ENCODE measurements around the gene GGT6. TPM values are rescaled to one million over a fixed set of nuclear protein-coding genes. Genes with fewer than 3 reads are reported as not detected.

GGT6 gene
- polyA plus RNA-seq, 1 of the 3 experiments (the other 2 are of a cell fraction), result not detected

GRCh38 chr17:4520060-4520893 is 40.1 kb downstream of the GGT6 start:
- Histone ChIP-seq H3K27me3 (ENCODE audit: insufficient read depth) (no peaks in the 10 kb centered on the region), H3K4me3 (ENCODE audit: low read depth in 2 of 2, low read length in 1 of 2) (no peak overlapping the region), H2AFZ (ENCODE audit: low read depth) (no peak overlapping the region), H3F3A (replicated peaks; ENCODE audit: insufficient read depth) (no peaks in the 10 kb centered on the region), H3K4me1 (ENCODE audit: control insufficient read depth in 1 of 2, insufficient read depth in 2 of 2, low read depth in 1 of 2, low read length in 1 of 2) (no peaks in the 10 kb centered on the region; a peak in 1 of 4 replicates), H3K9me3 (no peaks in the 10 kb centered on the region), H3K79me2 (ENCODE audit: insufficient read depth) (no peaks in the 10 kb centered on the region), H4K20me1 (ENCODE audit: insufficient read depth) (no peaks in the 10 kb centered on the region), H3K9me2 (no peaks in the 10 kb centered on the region), H3K9ac (no peak overlapping the region), H3K27ac (ENCODE audit: low read depth in 2 of 2, low read length in 1 of 2) (no peak overlapping the region), H3K36me3 (replicated peaks in 1 of 2; ENCODE audit: control insufficient read depth in 1 of 2, insufficient read depth in 2 of 2, low read length in 1 of 2) (no peaks in the 10 kb centered on the region), H3K4me2 (no peak overlapping the region)
- ChIA-PET CTCF (no interaction called here), POLR2A (no interaction called here)
- no peak for TF ChIP-seq POLR2AphosphoS5 (IDR thresholded peaks at IDR 0.05; ENCODE audit: low read depth, low read length)
- TF ChIP-seq RAD21 (IDR thresholded peaks at IDR 0.05; ENCODE audit: low read length), result no peak
- TF ChIP-seq MEF2A (IDR thresholded peaks at IDR 0.05; ENCODE audit: borderline replicate concordance, low read depth), result no peak
- no peak for TF ChIP-seq TEAD4 (IDR thresholded peaks at IDR 0.05; ENCODE audit: borderline replicate concordance, insufficient read depth)
- TF ChIP-seq CHD2 (IDR thresholded peaks at IDR 0.05; ENCODE audit: low read length, partially characterized antibody), result no peak
- no peak for TF ChIP-seq FOXJ3 (CRISPR knock-in tag; IDR thresholded peaks at IDR 0.05)
- no peak for TF ChIP-seq SMC3 (IDR thresholded peaks at IDR 0.05; ENCODE audit: low read depth, low read length)
- no peak for TF ChIP-seq YY1 (IDR thresholded peaks at IDR 0.05; ENCODE audit: low read depth)
- TF ChIP-seq RXRA (IDR thresholded peaks at IDR 0.05; ENCODE audit: borderline replicate concordance, low read depth), result no peak
- TF ChIP-seq EZH2phosphoT487 (IDR thresholded peaks at IDR 0.05; ENCODE audit: borderline replicate concordance, low read depth), result no peak
- no peak for TF ChIP-seq USF1 (IDR thresholded peaks at IDR 0.05; ENCODE audit: borderline replicate concordance, low read depth)
- no peak for TF ChIP-seq USF2 (IDR thresholded peaks at IDR 0.05; ENCODE audit: borderline replicate concordance, low read depth, low read length)
- TF ChIP-seq GATA2 (CRISPR knock-in tag; IDR thresholded peaks at IDR 0.05), result no peak
- TF ChIP-seq, protein P1, sequence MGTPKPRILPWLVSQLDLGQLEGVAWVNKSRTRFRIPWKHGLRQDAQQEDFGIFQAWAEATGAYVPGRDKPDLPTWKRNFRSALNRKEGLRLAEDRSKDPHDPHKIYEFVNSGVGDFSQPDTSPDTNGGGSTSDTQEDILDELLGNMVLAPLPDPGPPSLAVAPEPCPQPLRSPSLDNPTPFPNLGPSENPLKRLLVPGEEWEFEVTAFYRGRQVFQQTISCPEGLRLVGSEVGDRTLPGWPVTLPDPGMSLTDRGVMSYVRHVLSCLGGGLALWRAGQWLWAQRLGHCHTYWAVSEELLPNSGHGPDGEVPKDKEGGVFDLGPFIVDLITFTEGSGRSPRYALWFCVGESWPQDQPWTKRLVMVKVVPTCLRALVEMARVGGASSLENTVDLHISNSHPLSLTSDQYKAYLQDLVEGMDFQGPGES (IDR thresholded peaks at IDR 0.05; ENCODE audit: low read depth, low read length), result no peak
- no peak for TF ChIP-seq MAX (IDR thresholded peaks at IDR 0.05; ENCODE audit: low read depth)
- TF ChIP-seq ZBTB33 (IDR thresholded peaks at IDR 0.05; ENCODE audit: borderline replicate concordance, low read depth), result no peak
- TF ChIP-seq ELF1 (IDR thresholded peaks at IDR 0.05), result no peak
- no peak for TF ChIP-seq TCF12 (IDR thresholded peaks at IDR 0.05)
- TF ChIP-seq RCOR1 (IDR thresholded peaks at IDR 0.05; ENCODE audit: low read length), result no peak
- no peak for DNase-seq
- WGBS (ENCODE audit: low lambda C conversion rate), result 82% methylated on average over 14 of the region's 19 CpGs

Data from SK-N-SH (cell line).